Sciatic nerve (tissue), 2 donors: ENCODE measurements around the gene FAM200C. TPM values are rescaled to one million over a fixed set of nuclear protein-coding genes. Genes with fewer than 3 reads are reported as not detected.

Experiments
- ATAC-seq: fragments of 200-7000 bp; cut with Tn5 transposase; one replicate; pipeline ENCODE4 v1.9.1; 2020; ENCODE audit warnings: mild to moderate bottlenecking, moderate library complexity
- DNase-seq: peaks from one replicate; pipeline ENCODE4 v3.0.0-alpha.2; 2020; ENCODE audit warnings: low spot score
- intact Hi-C: fragments of 100-400 bp; cut with DNase I; formaldehyde crosslinking; loops from one replicate; pipeline ENCODE4 v1.14.2; 2022
- total RNA-seq: library from RNA; stranded (reverse); fragmentation: NEBNext Ultra II Directional; extraction: Animal tissue kit (Norgen Biotek cat#: 25700); gene quantifications from one replicate; pipeline ENCODE4 v1.2.1, GENCODE V29; 2021
- donor health status: DM: no; HTN: no; CAD: no.
- donor health status: DM: no; HTN: no; CAD: no.

FAM200C gene
- total RNA-seq, 1 donor from 2014 or later = 10.8 TPM

DNA sequence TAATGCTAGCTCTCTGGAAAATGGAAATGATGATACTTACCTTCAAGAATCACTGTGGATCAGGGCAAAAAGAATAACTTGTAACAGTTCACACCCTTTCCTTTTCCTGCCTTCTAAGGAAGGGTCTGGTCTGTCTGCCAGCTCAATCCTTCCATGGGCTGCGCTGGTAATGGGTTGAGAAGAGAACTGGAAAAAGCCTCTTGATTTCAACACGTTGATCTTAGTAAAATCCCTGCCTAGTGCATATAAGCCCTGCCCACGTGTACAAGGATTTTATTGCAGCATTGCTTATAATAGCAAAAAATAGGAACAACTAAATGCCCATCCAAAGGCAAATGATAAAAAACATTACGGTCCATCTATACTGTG, 49.9 kb downstream of the FAM200C start:
- ATAC-seq (no peak), DNase-seq (no peak)
- intact Hi-C loops = loop anchor here (5.0 kb wide), 1 partner anchor 328 kb away; no protein-coding TSS in a partner anchor

DNA sequence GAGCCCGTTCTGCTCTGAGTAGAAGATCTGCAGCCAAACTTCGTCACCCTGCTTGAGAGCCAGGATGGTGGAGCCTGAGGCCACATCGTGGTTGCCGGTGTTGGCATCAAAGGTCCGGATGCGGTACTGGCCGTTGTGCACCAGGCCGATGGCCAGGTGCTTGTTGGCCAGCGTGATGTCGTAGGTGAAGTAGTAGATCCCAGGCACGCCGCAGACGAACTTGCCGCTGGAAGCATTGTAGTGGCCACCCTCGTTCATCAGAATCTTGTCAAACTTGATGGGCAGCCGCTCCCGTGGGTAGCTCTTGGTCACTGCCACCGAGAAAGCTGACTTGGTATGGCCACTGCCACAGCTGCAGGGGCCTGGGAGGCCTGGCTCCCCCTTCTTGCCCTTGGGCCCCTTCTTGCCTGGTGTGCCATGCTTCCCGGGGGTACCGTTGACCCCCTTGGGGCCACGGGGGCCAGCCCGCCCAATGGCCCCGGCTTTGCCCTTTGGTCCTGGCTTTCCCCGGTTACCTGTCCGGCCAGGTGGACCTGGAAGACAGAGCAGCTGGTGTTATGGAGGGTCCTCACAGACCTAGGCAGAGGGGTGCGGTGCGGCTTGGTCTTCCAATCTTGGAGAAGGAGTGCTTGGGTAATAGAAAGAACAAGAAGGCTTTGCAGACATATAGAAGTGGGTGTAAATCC, 50.5 kb downstream of the FAM200C start:
- DNase-seq (no peak), ATAC-seq (no peak)
- intact Hi-C loops = loop anchor here (5.0 kb wide), 1 partner anchor 327 kb away; no protein-coding TSS in a partner anchor

DNA sequence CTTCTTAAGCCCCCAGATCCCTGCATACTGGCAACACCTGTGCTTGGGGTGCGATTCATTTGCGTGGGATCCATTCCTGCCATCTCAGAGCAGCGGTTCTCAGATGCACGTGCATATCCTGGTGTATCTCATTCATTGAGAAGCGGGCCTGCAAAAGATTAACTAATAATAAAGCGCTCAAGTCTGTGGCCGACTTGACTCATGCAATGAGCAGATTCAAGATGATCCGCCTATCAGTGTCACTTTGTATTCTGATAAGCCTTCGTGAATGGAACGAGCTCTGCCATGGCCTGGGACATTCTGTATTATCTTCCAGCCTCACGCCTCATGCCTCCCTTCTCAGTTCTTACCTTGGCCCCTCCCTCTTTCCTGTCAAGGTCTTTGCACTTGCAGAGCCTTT, 51.8 kb downstream of the FAM200C start:
- intact Hi-C loops = loop anchor here (5.0 kb wide), 1 partner anchor 326 kb away; no protein-coding TSS in a partner anchor
- ATAC-seq (no peak), DNase-seq (no peak)

DNA sequence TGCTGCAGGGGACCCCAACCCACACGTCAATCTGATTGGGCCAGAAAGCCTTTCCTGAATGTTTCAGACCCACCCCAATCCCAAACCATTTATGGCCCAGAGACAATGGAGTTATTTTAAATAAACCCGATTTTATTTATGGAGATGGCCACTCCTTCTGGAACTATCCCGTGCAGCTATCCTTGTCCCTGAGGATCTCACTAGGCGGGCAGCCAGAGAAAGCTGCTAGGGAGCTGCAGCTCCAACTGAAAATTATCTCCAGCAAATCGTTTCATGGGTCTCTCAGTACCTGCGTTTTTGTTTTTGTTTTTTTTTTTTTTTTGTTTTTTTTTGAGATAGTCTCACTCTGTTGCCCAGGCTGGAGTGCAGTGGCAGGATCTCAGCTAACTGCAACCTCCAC, 52.4 kb downstream of the FAM200C start:
- DNase-seq (peak; percentile 79), ATAC-seq (peak; percentile 42)
- intact Hi-C loops = loop anchor here (5.0 kb wide), 1 partner anchor 325 kb away; no protein-coding TSS in a partner anchor

Other genes with a start within 250 kb of the FAM200C start
- gene FABP6, start 170.5 kb downstream of the FAM200C start, total RNA-seq = not detected
- 3.3 TPM for gene CCNJL, start 87.5 kb downstream of the FAM200C start, total RNA-seq
- gene C1QTNF2, start 29.4 kb downstream of the FAM200C start, total RNA-seq = 4.9 TPM
- gene SLU7, start 19.0 kb upstream of the FAM200C start, total RNA-seq = 60.7 TPM
- 3.0 TPM for gene PTTG1, start 21.8 kb upstream of the FAM200C start, total RNA-seq